Daoy (cell line): ENCODE data around the gene EFCAB14. TPM values are rescaled to one million over a fixed set of nuclear protein-coding genes. Genes with fewer than 3 reads are reported as not detected.
A peak's percentile ranks its signal among the peaks of the same experiment; 100 is the strongest.
"Not testable (repeated sequence)": the region's sequence is repeated elsewhere in the genome, so short reads cannot be mapped to it uniquely, and the experiment has no call there.

ENCODE experiments used
- DNase-seq: peaks from one replicate; pipeline ENCODE4 v3.0.0-alpha.2; 2015; ENCODE audit warnings: low read depth
- total RNA-seq: library from RNA; depleted of rRNA; stranded (reverse); fragments of >200 nt; shearing (Covaris generic); gene quantifications from 2 replicates; pipeline ENCODE4 v1.2.3, GENCODE V29; 2014; rRNA removed

The EFCAB14 gene
- 34.3 and 45.9 TPM in 2 replicates for total RNA-seq

GRCh38 chr1:46718727-46719622 is at the start of gene EFCAB14:
Gene EFCAB14, minus strand, starts transcription at chr1:46719114. Its CDS starts 1,027 bp downstream, at chr1:46718087.
- peak; percentile 98 for DNase-seq

- DNase-seq: no peak
Measured at GRCh38 chr1:46768445-46768844, 49.5 kb upstream of the EFCAB14 start.

GRCh38 chr1:46767649-46768282 is 48.9 kb upstream of the EFCAB14 start:
- no peak for DNase-seq

- no peak for DNase-seq
Measured at GRCh38 chr1:46764402-46764801, 45.5 kb upstream of the EFCAB14 start.

- DNase-seq: no peak
Measured at GRCh38 chr1:46761740-46762139, 42.8 kb upstream of the EFCAB14 start.

GRCh38 chr1:46760558-46761166 is 41.7 kb upstream of the EFCAB14 start:
- DNase-seq: no peak

- DNase-seq: no peak
Measured at GRCh38 chr1:46757956-46758528, 39.1 kb upstream of the EFCAB14 start.

GRCh38 chr1:46757247-46757955 is 38.5 kb upstream of the EFCAB14 start:
- DNase-seq: peak; percentile 25

- DNase-seq: no peak
Measured at GRCh38 chr1:46755121-46755520, 36.2 kb upstream of the EFCAB14 start.

GRCh38 chr1:46754707-46755106 is 35.8 kb upstream of the EFCAB14 start:
- not testable (repeated sequence) for DNase-seq

- DNase-seq: no peak
Measured at GRCh38 chr1:46753985-46754384, 35.1 kb upstream of the EFCAB14 start.

- DNase-seq: no peak
Measured at GRCh38 chr1:46749921-46750404, 31.0 kb upstream of the EFCAB14 start.

- DNase-seq: no peak
Measured at GRCh38 chr1:46749404-46749803, 30.5 kb upstream of the EFCAB14 start.

GRCh38 chr1:46747683-46748288 is 28.9 kb upstream of the EFCAB14 start:
- peak; percentile 55 for DNase-seq

- no peak for DNase-seq
Measured at GRCh38 chr1:46742069-46742468, 23.2 kb upstream of the EFCAB14 start.

- peak; percentile 39 for DNase-seq
Measured at GRCh38 chr1:46735708-46736324, 16.9 kb upstream of the EFCAB14 start.

- not testable (repeated sequence) for DNase-seq
Measured at GRCh38 chr1:46728327-46728873, 9.5 kb upstream of the EFCAB14 start.

- no peak for DNase-seq
Measured at GRCh38 chr1:46725736-46726108, 6.8 kb upstream of the EFCAB14 start.

GRCh38 chr1:46724991-46725735 is 6.2 kb upstream of the EFCAB14 start:
- peak; percentile 78 for DNase-seq
